ENCODE data around the gene ZBTB22.
"Not testable (repeated sequence)": the region's sequence is repeated elsewhere in the genome, so short reads cannot be mapped to it uniquely, and the experiment has no call there.

The ZBTB22 gene

GRCh38 chr6:33317669-33318425, at the start of gene ZBTB22:
Gene ZBTB22 (minus strand): TSS chr6:33317744. CDS start chr6:33316916, 828 bp downstream.
- DNase-seq (ENCODE audit: low spot score) = peak; percentile 97

- no peak for DNase-seq (ENCODE audit: low spot score)
These were observed 49.6 kb upstream of the ZBTB22 start for GRCh38 chr6:33367009-33367714.

GRCh38 chr6:33365206-33365971, 47.8 kb upstream of the ZBTB22 start:
- not testable (repeated sequence) for DNase-seq (ENCODE audit: low spot score)

- DNase-seq (ENCODE audit: low spot score) = peak; percentile 13
These were observed 47.1 kb upstream of the ZBTB22 start for GRCh38 chr6:33364475-33365205.

- DNase-seq (ENCODE audit: low spot score) = not testable (repeated sequence)
These were observed 45.9 kb upstream of the ZBTB22 start for GRCh38 chr6:33363486-33363885.

GRCh38 chr6:33359331-33359730, 41.8 kb upstream of the ZBTB22 start:
- no peak for DNase-seq (ENCODE audit: low spot score)

- DNase-seq (ENCODE audit: low spot score) = not testable (repeated sequence)
These were observed 39.8 kb upstream of the ZBTB22 start for GRCh38 chr6:33357160-33357871.

- no peak for DNase-seq (ENCODE audit: low spot score)
These were observed 38.8 kb upstream of the ZBTB22 start for GRCh38 chr6:33356295-33356694.

- DNase-seq (ENCODE audit: low spot score) = not testable (repeated sequence)
These were observed 38.3 kb upstream of the ZBTB22 start for GRCh38 chr6:33355860-33356259.

- no peak for DNase-seq (ENCODE audit: low spot score)
These were observed 30.3 kb upstream of the ZBTB22 start for GRCh38 chr6:33347816-33348215.

- not testable (repeated sequence) for DNase-seq (ENCODE audit: low spot score)
These were observed 29.4 kb upstream of the ZBTB22 start for GRCh38 chr6:33346972-33347371.

- DNase-seq (ENCODE audit: low spot score) = peak; percentile 77
These were observed 27.5 kb upstream of the ZBTB22 start for GRCh38 chr6:33344701-33345697.

- DNase-seq (ENCODE audit: low spot score) = no peak
These were observed 26.5 kb upstream of the ZBTB22 start for GRCh38 chr6:33343953-33344611.

- not testable (repeated sequence) for DNase-seq (ENCODE audit: low spot score)
These were observed 26.0 kb upstream of the ZBTB22 start for GRCh38 chr6:33343606-33343952.

- DNase-seq (ENCODE audit: low spot score) = no peak
These were observed 21.6 kb upstream of the ZBTB22 start for GRCh38 chr6:33339193-33339592.

- no peak for DNase-seq (ENCODE audit: low spot score)
These were observed 19.0 kb upstream of the ZBTB22 start for GRCh38 chr6:33336495-33336894.

- no peak for DNase-seq (ENCODE audit: low spot score)
These were observed 18.4 kb upstream of the ZBTB22 start for GRCh38 chr6:33335916-33336315.

GRCh38 chr6:33333666-33334065, 16.1 kb upstream of the ZBTB22 start:
- no peak for DNase-seq (ENCODE audit: low spot score)

- no peak for DNase-seq (ENCODE audit: low spot score)
These were observed 13.2 kb upstream of the ZBTB22 start for GRCh38 chr6:33330736-33331135.

- DNase-seq (ENCODE audit: low spot score) = no peak
These were observed 11.5 kb upstream of the ZBTB22 start for GRCh38 chr6:33329058-33329457.

All from RKO (cell line).